CD4-positive, alpha-beta T cell treated with Interleukin-15 for 4 hours (primary cell): Measurements from ENCODE around the gene RRP36.
"Not testable (repeated sequence)": the region's sequence is repeated elsewhere in the genome, so short reads cannot be mapped to it uniquely, and the experiment has no call there.

ENCODE experiments used
- DNase-seq: peaks from one replicate; pipeline ENCODE4 v3.0.0-alpha.2; 2020; ENCODE audit warnings: low spot score

Gene RRP36

GRCh38 chr6:43037706-43038105 lies 16.3 kb downstream of the RRP36 start:
- no peak for DNase-seq

DNA sequence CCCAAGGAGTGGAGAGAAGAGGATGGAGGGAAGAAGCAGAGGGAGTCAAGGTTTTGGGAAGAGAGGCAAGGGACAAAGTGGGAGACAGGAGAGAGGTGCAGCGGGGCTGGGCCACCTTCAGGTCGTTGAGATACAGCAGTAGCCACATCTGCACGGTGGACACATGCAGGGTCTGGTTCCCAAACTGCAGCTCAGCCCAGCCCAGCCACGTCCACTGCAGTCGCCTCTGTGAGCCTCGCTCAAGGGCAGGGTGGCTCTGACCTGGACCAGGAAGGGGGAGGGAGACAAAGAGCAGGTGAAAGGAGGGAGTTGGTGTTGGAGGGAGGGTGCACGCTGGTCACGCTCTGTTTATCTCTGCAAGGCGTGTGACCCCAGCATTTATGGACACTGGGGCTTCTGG lies 17.3 kb downstream of the RRP36 start:
- no peak for DNase-seq

GRCh38 chr6:43040542-43041257 lies 19.3 kb downstream of the RRP36 start:
- DNase-seq: no peak

GRCh38 chr6:43041475-43041874 lies 20.1 kb downstream of the RRP36 start:
- not testable (repeated sequence) for DNase-seq

- no peak for DNase-seq
Observed at GRCh38 chr6:43043310-43043709, 21.9 kb downstream of the RRP36 start.

- DNase-seq: no peak
Observed at GRCh38 chr6:43045371-43045930, 24.0 kb downstream of the RRP36 start.

GRCh38 chr6:43047998-43048397 lies 26.6 kb downstream of the RRP36 start:
- no peak for DNase-seq

DNA sequence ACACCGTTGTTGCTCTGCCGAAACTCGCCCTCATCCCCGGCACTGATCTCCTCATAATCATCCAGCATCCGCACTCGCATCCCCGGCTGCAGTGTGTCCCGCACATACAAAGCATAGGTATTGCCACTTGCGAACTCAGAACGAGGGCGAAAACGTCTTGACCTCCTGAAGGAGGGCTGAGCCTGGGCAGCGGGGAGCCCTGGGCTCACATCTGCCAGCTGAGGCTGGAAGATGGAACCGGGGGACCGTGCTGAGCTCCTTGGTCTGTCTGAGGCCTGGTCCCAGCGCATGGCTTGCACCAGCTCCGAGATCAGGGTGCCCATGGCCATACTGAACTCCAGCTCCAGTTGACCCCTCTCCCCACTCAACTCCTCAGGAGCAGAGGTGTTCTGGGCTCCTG lies 29.6 kb downstream of the RRP36 start:
- DNase-seq: no peak

- no peak for DNase-seq
Observed at GRCh38 chr6:43052225-43052841, 30.9 kb downstream of the RRP36 start.

- DNase-seq: no peak
Observed at GRCh38 chr6:43052842-43053544, 31.6 kb downstream of the RRP36 start.

DNA sequence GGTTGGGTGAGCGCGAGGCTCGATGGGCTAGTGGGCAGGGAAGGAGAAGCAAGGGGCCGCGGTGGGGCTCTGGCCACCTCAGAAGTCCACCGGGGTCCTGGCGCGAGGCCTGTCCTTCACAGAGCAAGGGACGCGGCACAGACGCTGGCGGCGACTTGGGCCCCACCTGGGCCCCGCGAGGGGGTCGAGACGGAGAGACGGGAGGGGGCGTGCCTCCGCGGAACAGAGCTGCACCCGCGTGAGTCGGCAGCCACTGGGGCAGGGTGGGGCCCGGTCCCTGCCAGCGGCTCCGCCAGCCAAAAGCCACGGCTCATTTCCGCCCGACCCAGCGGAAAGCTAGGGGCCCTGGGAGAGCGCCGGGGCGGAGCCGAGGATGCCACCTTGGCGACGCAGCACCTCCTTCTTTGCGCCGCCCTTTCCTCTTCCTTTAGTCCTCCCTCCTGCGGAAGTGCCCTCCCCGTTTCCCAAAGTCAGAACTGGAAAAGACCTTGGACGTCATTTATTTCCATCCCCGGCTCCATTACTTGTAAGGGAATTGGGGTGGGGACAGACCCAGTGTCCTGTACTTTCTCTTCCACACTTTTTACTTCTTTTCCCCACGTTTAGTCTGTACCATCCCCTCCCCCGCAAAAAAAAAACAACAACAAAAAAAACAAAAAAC lies 32.3 kb downstream of the RRP36 start, which contains the start of gene CUL7:
Gene CUL7, minus strand, starts transcription at position 307 of the 661 bp plus-strand sequence. CDS start 1,063 bp downstream, outside the sequence.
- DNase-seq: peak; percentile 92

- DNase-seq: no peak
Observed at GRCh38 chr6:43054206-43054943, 33.0 kb downstream of the RRP36 start.

DNA sequence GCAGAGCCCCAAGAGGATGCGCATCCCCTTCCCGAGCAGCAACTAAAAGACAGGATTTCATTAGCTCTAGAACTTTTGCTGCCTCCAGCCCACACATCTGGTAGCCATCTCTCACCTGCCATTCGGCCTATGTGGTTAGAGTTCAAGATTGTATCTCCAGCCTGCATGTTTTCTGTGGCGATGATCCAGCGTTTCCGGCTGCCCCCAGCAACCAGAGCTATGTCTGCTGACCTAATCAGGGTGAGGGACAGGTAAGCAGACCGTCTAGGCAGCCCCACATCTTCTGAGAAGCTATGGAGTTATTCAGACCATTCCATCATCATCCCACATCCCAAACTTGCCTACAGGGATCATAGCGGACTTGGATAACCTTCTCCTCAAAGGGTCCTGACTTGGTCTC lies 34.5 kb downstream of the RRP36 start:
- DNase-seq: no peak

GRCh38 chr6:43058531-43058930 lies 37.1 kb downstream of the RRP36 start:
- DNase-seq: no peak

DNA sequence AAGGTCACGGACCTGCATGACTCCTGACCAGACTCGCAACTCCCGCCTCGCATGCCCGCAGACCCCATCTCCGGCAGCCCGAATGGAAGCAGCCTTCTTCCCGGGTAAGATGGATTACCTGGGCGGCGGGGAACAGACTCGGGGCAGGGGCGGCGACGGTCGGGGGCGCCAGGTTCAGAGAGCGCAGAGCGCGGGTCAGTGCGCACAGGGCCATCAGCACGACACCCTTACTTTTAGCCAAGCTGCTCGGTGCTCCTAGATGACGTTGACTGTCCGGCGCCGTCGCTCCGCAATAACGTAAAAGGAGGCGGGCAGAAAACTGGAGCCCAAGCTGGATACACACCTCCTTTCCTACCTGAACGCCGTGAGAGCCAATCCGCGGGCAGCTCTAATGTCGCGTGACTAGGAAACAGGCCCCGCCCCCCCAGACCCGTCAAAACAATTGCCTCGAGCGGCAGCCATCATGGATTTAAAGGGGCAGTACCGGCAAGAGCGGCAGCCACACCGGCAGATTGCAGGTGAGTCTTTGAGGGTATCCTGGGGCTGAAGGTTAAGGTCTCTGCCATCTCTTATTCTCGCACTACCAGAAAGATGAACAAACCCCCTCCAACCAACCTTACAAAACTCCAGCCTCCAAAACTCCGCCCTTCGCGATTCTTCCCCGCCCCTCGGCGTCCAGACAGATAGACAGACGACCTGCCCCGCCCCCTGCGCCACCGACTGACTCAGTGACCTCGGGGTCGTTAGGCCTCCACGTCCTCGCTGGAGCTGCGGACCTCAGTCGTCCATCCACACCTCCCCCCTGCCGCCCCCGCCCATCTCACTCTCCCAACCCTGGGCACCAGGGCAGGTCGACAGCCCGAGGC lies 38.0 kb downstream of the RRP36 start, which contains the start of the genes KLC4 and MRPL2:
Gene KLC4, plus strand, starts transcription at position 464 of the 866 bp plus-strand sequence. CDS start 1,705 bp downstream, outside the sequence.
Gene MRPL2, minus strand, starts transcription at position 267 of the 866 bp plus-strand sequence. Its CDS starts 53 bp downstream, at position 214.
- DNase-seq: peak; percentile 97

DNA sequence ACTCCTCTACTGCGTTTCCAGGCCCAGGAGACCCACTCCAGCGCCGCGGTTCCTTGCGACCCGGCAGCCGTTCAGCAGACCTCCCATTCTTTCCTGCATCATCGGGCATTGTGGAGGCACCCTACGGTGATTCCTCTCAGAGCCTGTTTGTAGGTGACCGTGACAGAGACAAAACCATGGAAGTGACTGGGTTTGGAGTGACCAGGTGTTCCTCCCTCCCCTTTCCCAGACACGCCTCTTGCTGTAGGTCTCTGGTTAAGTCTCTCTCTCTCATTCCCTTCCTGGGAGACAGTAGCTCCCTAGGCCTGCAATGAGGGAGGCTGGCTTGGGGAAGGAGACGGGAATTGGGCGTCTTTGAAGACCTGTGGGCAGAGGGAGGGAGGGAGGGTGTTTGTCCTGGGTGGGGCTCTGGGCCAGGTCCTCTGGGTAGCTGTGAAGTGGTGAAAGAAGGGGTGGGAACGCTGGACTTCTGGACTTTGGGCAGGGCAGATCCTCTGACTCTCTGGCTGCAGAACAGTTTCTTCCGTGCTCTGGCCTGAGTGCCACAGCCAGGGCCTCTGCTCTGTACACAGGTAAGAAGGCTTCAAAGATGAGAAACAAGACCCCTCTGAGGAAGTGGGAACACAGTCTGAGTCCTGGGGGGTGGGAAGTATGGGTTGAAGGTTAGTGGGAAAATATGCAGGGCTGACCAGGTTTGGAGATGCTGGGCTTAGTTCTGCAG lies 38.8 kb downstream of the RRP36 start:
- no peak for DNase-seq

DNA sequence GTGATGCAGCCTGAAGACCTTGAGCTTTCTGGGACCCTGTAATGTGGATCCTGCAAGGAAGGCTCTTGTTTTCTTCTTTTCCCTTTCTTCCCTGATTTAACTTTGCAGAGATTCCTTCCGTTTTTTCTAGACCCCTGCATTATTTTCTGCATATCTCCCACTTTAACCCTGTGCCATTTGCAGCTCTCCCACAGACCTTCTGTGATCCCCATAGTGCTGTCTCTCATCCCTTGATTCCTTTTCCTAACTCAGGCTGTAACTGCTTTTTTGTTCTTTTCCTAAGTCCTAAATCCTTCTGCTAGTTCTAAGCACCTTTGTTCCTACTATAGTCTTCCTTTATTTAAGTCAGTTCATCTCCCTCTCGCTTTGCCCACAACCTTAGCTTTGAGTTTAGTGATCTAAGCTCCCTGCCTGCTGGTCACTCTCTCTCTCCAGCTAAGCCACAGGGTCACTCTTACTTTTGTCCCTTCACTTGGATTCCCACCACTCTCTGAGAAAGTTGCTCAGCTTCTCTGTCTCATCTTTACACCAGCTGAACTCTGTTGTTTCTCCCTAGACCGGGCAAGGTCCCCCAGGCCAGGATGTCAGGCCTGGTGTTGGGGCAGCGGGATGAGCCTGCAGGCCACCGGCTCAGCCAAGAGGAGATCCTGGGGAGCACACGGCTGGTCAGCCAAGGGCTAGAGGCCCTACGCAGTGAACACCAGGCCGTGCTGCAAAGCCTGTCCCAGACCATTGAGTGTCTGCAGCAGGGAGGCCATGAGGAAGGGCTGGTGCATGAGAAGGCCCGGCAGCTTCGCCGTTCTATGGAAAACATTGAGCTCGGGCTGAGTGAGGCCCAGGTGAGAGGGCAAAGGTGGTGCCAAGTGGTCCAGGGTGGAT lies 39.6 kb downstream of the RRP36 start:
- DNase-seq: no peak

- no peak for DNase-seq
Observed at GRCh38 chr6:43061861-43062260, 40.4 kb downstream of the RRP36 start.

- no peak for DNase-seq
Observed at GRCh38 chr6:43062818-43063217, 41.4 kb downstream of the RRP36 start.
